ENCODE results near the gene ULK4. TPM values are rescaled to one million over a fixed set of nuclear protein-coding genes. Genes with fewer than 3 reads are reported as not detected.

The ULK4 gene
- total RNA-seq, 1 experiment from 2014 or later: 14.3 TPM

GRCh38 chr3:41740374-41740886 lies 221.5 kb downstream of the ULK4 start:
- Histone ChIP-seq H3K27ac (ENCODE audit: low read length) (no peak overlapping the region), H3K4me1 (ENCODE audit: control insufficient read depth, insufficient read depth, low read length) (no peaks in the 10 kb centered on the region), H3K4me3 (ENCODE audit: low read depth in 2 of 2, low read length in 2 of 2) (no peak overlapping the region), H3K27me3 (ENCODE audit: control insufficient read depth, insufficient read depth, low read length) (no peaks in the 10 kb centered on the region), H3K9me3 (ENCODE audit: control insufficient read depth, insufficient read depth, low read depth, low read length) (no peaks in the 10 kb centered on the region), H3K36me3 (ENCODE audit: control insufficient read depth, insufficient read depth, low read length) (no peaks in the 10 kb centered on the region)
- CTCF ChIA-PET: no interaction called here
- intact Hi-C loops (cut with micrococcal nuclease; ENCODE audit: unreplicated experiment) (no loop called here), in situ Hi-C loops (cut with HindIII; ENCODE audit: low pct_unique_long_range_greater_than_20kb, low sequenced_read_pairs) (no loop called here)
- TF ChIP-seq POLR2AphosphoS5 (IDR thresholded peaks at IDR 0.05; ENCODE audit: low read depth, low read length) (no peak), SIN3A (IDR thresholded peaks at IDR 0.05; ENCODE audit: borderline replicate concordance, insufficient read depth, low read depth, low read length) (no peak), CTCF (IDR thresholded peaks at IDR 0.05) (no peak), REST (IDR thresholded peaks at IDR 0.05; ENCODE audit: insufficient read depth in 1 of 2, low read depth in 2 of 2, low read length in 1 of 2) (no peak), TCF7L2 (IDR thresholded peaks at IDR 0.05; ENCODE audit: low read depth, low read length) (no peak)
- ATAC-seq (no peak), DNase-seq (ENCODE audit: low read depth, low spot score) (no peak)
- POLR2A ChIA-PET: no interaction called here
- BruUV-seq (replicated peaks): no TSS peak

GRCh38 chr3:41726891-41727290 lies 235.0 kb downstream of the ULK4 start:
- no peak for DNase-seq (ENCODE audit: low read depth, low spot score)
- no peak for TF ChIP-seq POLR2AphosphoS5 (IDR thresholded peaks at IDR 0.05; ENCODE audit: low read depth, low read length)
- no peak for TF ChIP-seq CTCF (IDR thresholded peaks at IDR 0.05)
- TF ChIP-seq REST (IDR thresholded peaks at IDR 0.05; ENCODE audit: insufficient read depth in 1 of 2, low read depth in 2 of 2, low read length in 1 of 2): no peak
- TF ChIP-seq SIN3A (IDR thresholded peaks at IDR 0.05; ENCODE audit: borderline replicate concordance, insufficient read depth, low read depth, low read length): no peak
- TF ChIP-seq TCF7L2 (IDR thresholded peaks at IDR 0.05; ENCODE audit: low read depth, low read length): no peak
- Histone ChIP-seq H3K27me3 (ENCODE audit: control insufficient read depth, insufficient read depth, low read length) (no peaks in the 10 kb centered on the region), H3K4me3 (ENCODE audit: low read depth in 2 of 2, low read length in 2 of 2) (no peak overlapping the region), H3K36me3 (ENCODE audit: control insufficient read depth, insufficient read depth, low read length) (no peaks in the 10 kb centered on the region), H3K9me3 (ENCODE audit: control insufficient read depth, insufficient read depth, low read depth, low read length) (no peaks in the 10 kb centered on the region), H3K27ac (ENCODE audit: low read length) (no peak overlapping the region), H3K4me1 (ENCODE audit: control insufficient read depth, insufficient read depth, low read length) (no peaks in the 10 kb centered on the region)
- ChIA-PET CTCF (no interaction called here), POLR2A (no interaction called here)
- BruUV-seq (replicated peaks): no TSS peak
- in situ Hi-C loops (cut with HindIII; ENCODE audit: low pct_unique_long_range_greater_than_20kb, low sequenced_read_pairs): no loop called here
- ATAC-seq: no peak
- intact Hi-C loops (cut with micrococcal nuclease; ENCODE audit: unreplicated experiment): no loop called here
